Adrenal gland (tissue), 5 donors: ENCODE measurements around the gene RASD2.

Experiments used
- POLR2A ChIP-seq, 2 donors: fragments of 450-650 bp; IDR thresholded peaks; one replicate each; pipeline ENCODE4 v1.6.1; 2017; ENCODE audit warnings: antibody characterized with exemption in 2 of 2, mild to moderate bottlenecking in 2 of 2, moderate library complexity in 1 of 2
- TF ChIP-seq, protein P1 (sequence below), 6 experiments: fragments of 450-650 bp in 4 of 6; fragments of 200-600 bp in 2 of 6; sonication (generic) in 1 of 6; IDR thresholded peaks; 1 replicate in 5 of 6; 2 replicates in 1 of 6; pipeline versions ENCODE4 v1.5.1 to v1.8.0; 2016 to 2021; ENCODE audit warnings: antibody characterized with exemption in 6 of 6, mild to moderate bottlenecking in 2 of 6, moderate library complexity in 1 of 6
- donor health status: DM: no; HTN: no; CAD: no.

- TF ChIP-seq, protein P1, sequence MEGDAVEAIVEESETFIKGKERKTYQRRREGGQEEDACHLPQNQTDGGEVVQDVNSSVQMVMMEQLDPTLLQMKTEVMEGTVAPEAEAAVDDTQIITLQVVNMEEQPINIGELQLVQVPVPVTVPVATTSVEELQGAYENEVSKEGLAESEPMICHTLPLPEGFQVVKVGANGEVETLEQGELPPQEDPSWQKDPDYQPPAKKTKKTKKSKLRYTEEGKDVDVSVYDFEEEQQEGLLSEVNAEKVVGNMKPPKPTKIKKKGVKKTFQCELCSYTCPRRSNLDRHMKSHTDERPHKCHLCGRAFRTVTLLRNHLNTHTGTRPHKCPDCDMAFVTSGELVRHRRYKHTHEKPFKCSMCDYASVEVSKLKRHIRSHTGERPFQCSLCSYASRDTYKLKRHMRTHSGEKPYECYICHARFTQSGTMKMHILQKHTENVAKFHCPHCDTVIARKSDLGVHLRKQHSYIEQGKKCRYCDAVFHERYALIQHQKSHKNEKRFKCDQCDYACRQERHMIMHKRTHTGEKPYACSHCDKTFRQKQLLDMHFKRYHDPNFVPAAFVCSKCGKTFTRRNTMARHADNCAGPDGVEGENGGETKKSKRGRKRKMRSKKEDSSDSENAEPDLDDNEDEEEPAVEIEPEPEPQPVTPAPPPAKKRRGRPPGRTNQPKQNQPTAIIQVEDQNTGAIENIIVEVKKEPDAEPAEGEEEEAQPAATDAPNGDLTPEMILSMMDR (IDR thresholded peaks at IDR 0.05): no peak
- no peak for TF ChIP-seq POLR2A (IDR thresholded peaks at IDR 0.05)
Observed at GRCh38 chr22:35599364-35599763, 58.7 kb downstream of the RASD2 start.
